Endodermal cell (in vitro differentiated cells): ENCODE measurements around the gene SYT8. TPM values are rescaled to one million over a fixed set of nuclear protein-coding genes. Genes with fewer than 3 reads are reported as not detected.

Experiments
- DNase-seq: peaks from one replicate; pipeline ENCODE4 v3.0.0-alpha.2; 2017
- H3K27ac ChIP-seq: 2 replicates; pipeline ENCODE4 v1.5.1; 2013; ENCODE audit warnings: mild to moderate bottlenecking, low read depth, low read length, moderate library complexity
- H3K27me3 ChIP-seq: 2 replicates; pipeline ENCODE4 v1.6.1; 2013; ENCODE audit warnings: mild to moderate bottlenecking, low read length, moderate library complexity; ENCODE audit not compliant: insufficient read depth, control insufficient read depth, poor library complexity, severe bottlenecking
- H3K36me3 ChIP-seq: 2 replicates; pipeline ENCODE4 v1.7.0; 2013; ENCODE audit warnings: mild to moderate bottlenecking, low read length, moderate library complexity; ENCODE audit not compliant: control insufficient read depth, insufficient read depth
- H3K4me1 ChIP-seq: one replicate; pipeline ENCODE4 v1.7.0; 2013; ENCODE audit warnings: low read length; ENCODE audit not compliant: control insufficient read depth, insufficient read depth
- H3K4me3 ChIP-seq: 2 replicates; pipeline ENCODE4 v1.5.1; 2013; ENCODE audit warnings: mild to moderate bottlenecking, low read length, moderate library complexity
- H3K9ac ChIP-seq: 2 replicates; pipeline ENCODE4 v1.6.1; 2013; ENCODE audit warnings: mild to moderate bottlenecking, low read length, moderate library complexity; ENCODE audit not compliant: poor library complexity, severe bottlenecking; ENCODE audit errors: extremely low read depth
- H3K9me3 ChIP-seq: 2 replicates; pipeline ENCODE4 v1.6.1; 2013; ENCODE audit warnings: mild to moderate bottlenecking, low read length, moderate library complexity; ENCODE audit not compliant: control insufficient read depth
- H3K27ac Mint-ChIP-seq: 2 replicates; pipeline ENCODE4 v1.8.0; 2020; ENCODE audit warnings: mixed read lengths
- H3K27me3 Mint-ChIP-seq: 2 replicates; pipeline ENCODE4 v1.8.0; 2021; ENCODE audit warnings: mild to moderate bottlenecking, mixed read lengths; ENCODE audit not compliant: insufficient read depth
- H3K36me3 Mint-ChIP-seq: 2 replicates; pipeline ENCODE4 v1.8.0; 2020; ENCODE audit warnings: low read depth, mixed read lengths
- H3K4me1 Mint-ChIP-seq: 2 replicates; pipeline ENCODE4 v1.8.0; 2020; ENCODE audit warnings: mixed read lengths
- H3K4me3 Mint-ChIP-seq: 2 replicates; pipeline ENCODE4 v1.8.0; 2020; ENCODE audit warnings: mild to moderate bottlenecking, moderate library complexity, mixed read lengths
- H3K9me3 Mint-ChIP-seq: 2 replicates; pipeline ENCODE4 v1.8.0; 2020; ENCODE audit warnings: mild to moderate bottlenecking, mixed read lengths
- CTCF ChIP-seq: fragments of 200-600 bp; sonication (generic); conservative IDR thresholded peaks from 2 replicates; pipeline ENCODE4 v1.5.0; 2021; ENCODE audit warnings: antibody characterized with exemption, mild to moderate bottlenecking
- WGBS, 2 experiments: methylation state at CpG; one replicate each; pipeline versions ENCODE4 v1.1.5 to v1.1.7; 2013; ENCODE audit warnings: missing lambda C conversion rate in 2 of 2, mixed read lengths in 1 of 2; ENCODE audit not compliant: insufficient coverage in 1 of 2, insufficient read length in 1 of 2; 5-methylcytosine and 5-hydroxymethylcytosine counted together
- total RNA-seq, 2 donors: library from RNA; stranded (reverse); fragmentation: NEBNext Ultra II Directional in 1 of 2; extraction: Animal tissue kit (Norgen Biotek cat#: 25700) in 1 of 2; gene quantifications; 2 replicates in 1 of 2; 3 replicates in 1 of 2; pipeline ENCODE4 v1.2.1, GENCODE V29; 2021

The SYT8 gene
- total RNA-seq, 2 donors from 2014 or later = not detected

DNA sequence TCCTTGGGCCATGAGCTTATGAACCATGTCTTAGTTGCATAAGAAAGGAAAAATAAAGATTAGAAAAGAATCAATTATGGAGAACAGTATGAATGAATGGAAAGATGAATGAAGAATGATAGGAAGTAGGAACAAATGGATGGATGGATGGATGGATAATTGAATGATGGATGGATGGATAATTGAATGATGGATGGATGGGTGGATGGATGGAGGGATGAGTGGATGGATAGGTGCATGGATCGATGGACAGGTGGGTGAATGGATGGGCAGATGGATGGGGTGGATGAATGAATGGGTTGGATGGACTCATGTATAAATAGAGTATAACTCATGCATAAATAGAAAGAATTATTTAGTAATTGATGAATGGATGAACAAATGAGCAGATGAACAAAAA, 25.3 kb downstream of the SYT8 start:
- Histone ChIP-seq H3K27me3 (no peaks in the 10 kb centered on the region), H3K9me3 (no peaks in the 10 kb centered on the region), H3K4me3 (no peak overlapping the region), H3K36me3 (no peaks in the 10 kb centered on the region), H3K4me1 (no peaks in the 10 kb centered on the region), H3K27ac (no peak overlapping the region), H3K9ac (no peak overlapping the region)
- Mint-ChIP-seq H3K27me3 (peaks cover 4% of the 10 kb centered on the region), H3K9me3 (no peaks in the 10 kb centered on the region), H3K27ac (no peak overlapping the region), H3K36me3 (no peaks in the 10 kb centered on the region), H3K4me3 (no peak overlapping the region), H3K4me1 (no peaks in the 10 kb centered on the region)
- WGBS, 2 experiments = 89 to 100% methylated on average over 1 of the region's 1 CpG
- DNase-seq = no peak
- TF ChIP-seq CTCF = no peak

GRCh38 chr11:1861435-1862411, 26.9 kb downstream of the SYT8 start:
- 78 to 94% methylated on average over 3 to 4 of the region's 4 CpGs for WGBS, 2 experiments
- no peak overlapping the region for H3K27ac Mint-ChIP-seq
- no peaks in the 10 kb centered on the region for H3K4me1 Mint-ChIP-seq
- Histone ChIP-seq H3K4me1 (no peaks in the 10 kb centered on the region), H3K9me3 (no peaks in the 10 kb centered on the region), H3K27ac (no peak overlapping the region), H3K36me3 (no peaks in the 10 kb centered on the region), H3K27me3 (no peaks in the 10 kb centered on the region), H3K9ac (no peak overlapping the region), H3K4me3 (no peak overlapping the region)
- no peak overlapping the region for H3K4me3 Mint-ChIP-seq
- TF ChIP-seq CTCF = no peak
- peaks cover 4% of the 10 kb centered on the region for H3K27me3 Mint-ChIP-seq
- DNase-seq = no peak
- H3K9me3 Mint-ChIP-seq = no peaks in the 10 kb centered on the region
- H3K36me3 Mint-ChIP-seq = no peaks in the 10 kb centered on the region

- Histone ChIP-seq H3K9me3 (no peaks in the 10 kb centered on the region), H3K4me3 (no peak overlapping the region), H3K4me1 (no peaks in the 10 kb centered on the region), H3K27me3 (no peaks in the 10 kb centered on the region), H3K27ac (no peak overlapping the region), H3K36me3 (no peaks in the 10 kb centered on the region), H3K9ac (no peak overlapping the region)
- peaks cover 4% of the 10 kb centered on the region for H3K27me3 Mint-ChIP-seq
- no peaks in the 10 kb centered on the region for H3K4me1 Mint-ChIP-seq
- no peak for DNase-seq
- H3K36me3 Mint-ChIP-seq = no peaks in the 10 kb centered on the region
- 68 to 87% methylated on average over 10 to 12 of the region's 14 CpGs for WGBS, 2 experiments
- H3K4me3 Mint-ChIP-seq = no peak overlapping the region
- TF ChIP-seq CTCF = no peak
- H3K27ac Mint-ChIP-seq = no peak overlapping the region
- no peaks in the 10 kb centered on the region for H3K9me3 Mint-ChIP-seq
These were observed 28.0 kb downstream of the SYT8 start for GRCh38 chr11:1862588-1863351.
